Ramos (cell line): ENCODE results near the gene HMX3.

ENCODE experiments used
- in situ Hi-C: fragments of 300-500 bp; cut with MboI; formaldehyde crosslinking; loops from one replicate; pipeline ENCODE4 v1.14.3; 2022; ENCODE audit warnings: low sequenced_read_pairs; ENCODE audit not compliant: unreplicated experiment

The HMX3 gene

GRCh38 chr10:123146894-123147634 lies 11.3 kb downstream of the HMX3 start:
- in situ Hi-C loops, result no loop called here

GRCh38 chr10:123147635-123148413 lies 12.1 kb downstream of the HMX3 start, which contains the start of gene HMX2:
TSS of gene HMX2 (plus strand) at chr10:123148136. CDS start at chr10:123148379, 243 bp downstream.
- in situ Hi-C loops, result no loop called here

DNA sequence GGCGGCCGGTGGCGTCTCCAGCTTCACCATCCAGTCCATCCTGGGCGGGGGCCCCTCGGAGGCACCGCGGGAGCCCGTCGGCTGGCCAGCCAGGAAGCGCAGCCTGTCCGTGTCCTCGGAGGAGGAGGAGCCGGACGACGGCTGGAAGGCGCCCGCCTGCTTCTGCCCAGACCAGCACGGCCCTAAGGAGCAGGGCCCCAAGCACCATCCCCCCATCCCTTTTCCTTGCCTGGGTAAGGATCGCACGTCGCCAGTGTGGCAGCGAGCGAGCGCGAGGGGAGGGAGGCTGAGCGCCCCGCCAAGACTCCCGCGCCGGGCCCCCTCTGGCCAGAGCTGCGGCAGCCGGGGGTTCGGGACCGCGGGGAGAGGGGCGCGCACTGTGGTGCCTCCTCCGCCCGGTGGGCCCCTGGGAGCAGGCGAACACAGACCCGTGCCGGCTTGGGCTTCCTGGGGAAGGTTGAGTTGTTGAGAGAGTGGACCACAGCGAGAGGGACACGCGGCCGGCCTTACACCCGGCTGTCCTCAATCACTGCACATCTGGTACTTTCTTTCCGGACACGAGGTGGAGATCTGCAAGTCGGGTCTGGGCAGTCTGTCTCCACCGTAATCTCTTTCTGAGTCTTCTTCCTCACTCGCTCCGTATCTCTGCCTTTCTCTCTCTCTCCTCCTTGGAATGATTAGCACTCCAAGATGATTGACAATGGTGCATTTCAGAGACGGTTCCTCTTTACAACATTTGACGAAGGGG lies 12.8 kb downstream of the HMX3 start:
- in situ Hi-C loops, result no loop called here

DNA sequence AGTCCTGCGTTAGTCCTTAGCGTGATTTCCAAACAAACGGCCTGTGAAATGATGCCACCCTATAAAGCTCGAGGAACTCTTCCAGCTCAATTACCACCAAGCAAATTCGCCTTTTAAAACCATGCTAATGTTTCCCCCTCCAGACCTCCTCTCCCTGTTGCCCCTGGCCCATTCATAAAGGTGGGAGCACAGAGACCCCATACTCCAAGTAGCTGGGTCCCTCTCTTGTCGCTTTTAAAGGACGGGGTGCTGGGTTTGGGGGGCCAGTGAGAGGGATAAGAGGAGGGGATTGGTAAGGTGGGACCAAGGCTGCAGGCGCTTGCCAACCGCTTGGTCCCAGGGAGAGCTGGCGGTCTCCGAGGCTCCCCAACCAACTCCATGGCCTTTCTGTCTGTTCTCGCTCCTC lies 13.4 kb downstream of the HMX3 start:
- in situ Hi-C loops, result no loop called here

GRCh38 chr10:123149568-123150270 lies 13.9 kb downstream of the HMX3 start:
- in situ Hi-C loops, result no loop called here

GRCh38 chr10:123150271-123150985 lies 14.7 kb downstream of the HMX3 start:
- in situ Hi-C loops, result no loop called here

DNA sequence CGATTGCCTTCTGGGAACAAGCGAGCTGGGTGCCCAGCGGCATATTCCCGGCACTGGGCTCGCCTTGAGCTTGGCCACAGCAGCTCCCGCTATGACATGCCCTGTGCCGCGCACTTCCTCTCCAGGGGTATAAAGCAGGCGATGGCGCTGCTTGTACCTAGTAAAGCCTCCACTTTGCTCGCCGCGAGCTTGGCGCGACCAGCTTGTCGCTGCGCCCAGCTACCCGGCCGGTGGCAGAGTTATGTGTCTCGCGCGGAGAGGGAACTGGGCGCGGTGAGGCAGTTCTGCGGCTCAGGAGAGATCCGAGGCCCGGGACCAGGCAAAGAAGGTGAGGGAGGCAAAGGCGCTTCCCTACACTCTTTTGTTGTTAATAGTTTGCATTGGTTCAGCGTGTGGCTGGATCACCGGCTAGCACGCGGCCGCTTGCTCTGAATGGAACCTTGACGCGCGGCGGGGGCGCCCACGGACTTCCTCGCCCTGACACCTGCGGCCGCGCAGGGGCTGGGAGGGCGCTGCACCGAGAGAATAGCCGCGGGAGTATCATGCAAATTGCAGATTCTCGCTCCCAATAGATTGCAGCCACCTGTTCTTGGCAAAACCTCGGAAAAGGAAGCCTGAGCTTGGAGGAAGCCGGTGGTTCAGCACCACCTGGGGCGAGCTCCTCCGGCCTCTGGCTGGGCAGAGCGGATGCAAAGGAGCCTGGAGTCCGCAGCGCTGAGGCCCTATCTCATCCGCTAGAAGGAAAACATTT lies 15.4 kb downstream of the HMX3 start:
- in situ Hi-C loops, result no loop called here

DNA sequence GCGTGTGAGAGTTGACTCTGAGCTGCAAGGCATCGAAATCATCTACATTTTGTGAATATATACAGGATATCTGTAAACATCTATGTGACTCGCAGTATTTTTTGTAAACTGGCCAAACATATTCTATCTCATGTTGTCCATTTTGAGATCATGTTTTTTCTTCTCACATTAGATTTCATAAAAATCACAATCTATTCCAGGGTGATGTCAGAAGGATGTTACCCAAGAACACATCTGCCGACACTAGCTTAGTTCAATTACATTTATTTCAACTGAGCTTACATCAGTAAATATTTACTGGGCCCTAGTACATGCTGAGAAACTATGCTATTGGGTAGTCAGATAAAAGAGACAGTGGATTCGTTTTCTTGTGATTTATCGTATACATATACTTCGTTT lies 16.0 kb downstream of the HMX3 start:
- in situ Hi-C loops, result no loop called here

DNA sequence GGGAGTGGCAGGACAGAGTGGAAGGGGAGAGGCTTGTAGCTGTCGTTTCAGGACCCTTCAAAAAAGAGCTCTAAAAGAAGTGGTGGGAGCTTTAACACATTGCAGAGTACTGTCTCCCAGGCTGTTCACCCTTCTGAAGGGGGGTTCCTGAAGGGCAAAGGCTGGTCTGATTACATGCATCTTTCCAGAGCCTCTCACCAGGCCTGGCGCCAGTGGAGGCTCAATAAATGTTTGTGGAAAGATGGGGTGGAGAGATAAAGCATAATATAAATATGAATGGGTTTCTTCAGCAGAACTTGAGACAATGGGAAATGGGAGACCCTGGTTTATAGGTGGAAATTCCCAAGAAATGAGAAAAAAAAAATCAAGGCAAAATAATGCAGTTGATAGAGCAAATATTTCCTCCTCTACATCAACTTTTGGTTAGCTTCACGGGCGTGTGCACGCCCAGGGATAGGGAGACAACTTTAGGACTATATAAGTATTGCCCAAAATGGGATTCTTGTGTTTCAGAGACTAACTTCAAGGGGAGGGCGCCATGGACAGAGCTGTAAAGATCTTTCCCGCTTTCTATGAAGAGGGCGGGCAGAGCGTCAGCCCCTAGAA lies 17.8 kb downstream of the HMX3 start:
- in situ Hi-C loops, result no loop called here

- in situ Hi-C loops, result no loop called here
These were observed 18.4 kb downstream of the HMX3 start, which contains the start of gene BUB3 for GRCh38 chr10:123154092-123154710. TSS of gene BUB3 (plus strand) at chr10:123154402. CDS start at chr10:123154918, 516 bp downstream.

- in situ Hi-C loops, result no loop called here
These were observed 19.1 kb downstream of the HMX3 start for GRCh38 chr10:123154711-123155505.

DNA sequence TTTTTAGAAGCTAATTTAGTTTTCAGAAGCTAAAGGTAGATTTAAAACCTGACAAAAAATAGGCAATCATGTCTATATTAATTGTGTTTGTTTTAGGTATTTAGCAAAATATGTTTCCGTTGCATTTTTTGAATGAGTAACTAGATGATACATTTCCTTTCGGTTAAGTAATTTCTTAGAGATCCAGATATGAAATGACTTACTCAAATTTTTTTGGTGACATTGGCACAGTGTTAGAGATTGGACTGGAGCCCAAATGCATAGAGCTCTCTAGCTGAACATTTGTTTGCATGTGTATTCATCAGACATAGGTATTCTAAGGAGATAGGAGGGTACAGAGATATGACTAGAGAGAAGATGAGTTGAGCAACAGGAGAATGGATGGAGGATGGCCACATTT lies 20.3 kb downstream of the HMX3 start:
- in situ Hi-C loops, result no loop called here

DNA sequence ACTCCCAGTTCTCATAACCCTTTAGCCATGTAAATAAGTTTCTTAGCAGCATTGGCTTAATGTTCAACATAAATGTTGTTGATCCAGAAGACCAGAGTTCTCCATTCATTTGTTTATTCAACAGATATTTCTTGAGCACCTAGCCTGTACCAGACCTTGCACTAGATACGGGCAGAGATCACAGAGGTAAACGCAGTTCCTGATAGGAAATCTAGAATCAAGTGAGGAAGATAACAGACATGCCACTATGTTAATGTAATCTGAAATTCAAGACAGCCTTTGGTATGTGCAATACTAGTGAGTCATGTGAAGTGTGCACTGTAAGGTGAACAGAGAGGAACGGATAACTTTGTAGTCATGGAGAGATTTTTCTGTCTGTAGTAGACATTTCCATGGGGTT lies 21.4 kb downstream of the HMX3 start:
- in situ Hi-C loops, result no loop called here

DNA sequence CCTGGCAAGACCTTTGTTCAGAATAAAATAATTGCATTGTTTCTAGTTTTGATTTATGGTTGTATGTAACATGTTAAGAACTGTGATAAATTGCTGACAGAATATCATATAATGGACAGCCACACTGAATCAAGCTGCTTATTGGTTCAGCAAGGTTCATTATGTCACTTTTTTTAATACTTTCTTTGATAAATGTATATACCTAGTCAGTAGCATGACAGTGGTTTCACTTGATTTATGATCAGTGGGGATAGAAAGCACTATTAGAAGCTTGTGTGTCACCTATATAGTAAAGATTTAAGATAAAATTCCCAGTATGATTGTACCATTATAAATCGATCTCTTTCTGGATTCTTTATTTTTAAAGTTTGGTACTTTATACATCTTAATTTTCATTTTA lies 22.9 kb downstream of the HMX3 start:
- in situ Hi-C loops, result no loop called here

DNA sequence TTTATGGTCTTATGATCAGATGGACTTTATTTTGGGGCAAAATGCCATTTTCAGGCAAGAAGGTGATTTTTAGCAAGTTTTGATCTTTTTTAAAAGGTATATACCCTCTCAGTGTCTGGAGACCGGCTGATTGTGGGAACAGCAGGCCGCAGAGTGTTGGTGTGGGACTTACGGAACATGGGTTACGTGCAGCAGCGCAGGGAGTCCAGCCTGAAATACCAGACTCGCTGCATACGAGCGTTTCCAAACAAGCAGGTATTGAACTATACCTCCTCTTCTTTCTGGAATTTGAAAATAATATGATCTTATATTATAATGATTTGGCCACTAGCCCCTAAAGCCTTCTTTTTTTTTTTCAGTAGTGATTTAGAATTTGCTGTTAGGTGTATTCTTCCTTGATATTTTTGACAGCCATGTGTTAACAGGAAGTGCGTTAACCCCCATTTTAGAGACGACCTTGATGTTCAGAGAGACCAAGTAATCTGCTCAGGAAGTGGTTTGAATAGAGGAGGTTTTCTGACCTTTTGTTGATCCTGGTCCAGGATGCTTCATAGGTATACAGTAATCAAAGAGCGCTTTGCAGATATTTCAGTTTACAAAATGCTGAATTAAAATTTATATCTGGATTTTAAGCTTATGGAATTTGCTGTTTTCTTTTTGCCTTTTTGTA lies 24.7 kb downstream of the HMX3 start:
- in situ Hi-C loops, result no loop called here

GRCh38 chr10:123164319-123164718 lies 28.5 kb downstream of the HMX3 start:
- in situ Hi-C loops, result no loop called here
